HL-60/S4 treated with retinoic acid at 250 ng/mL for 4 days and 3 days (cell line): ENCODE data around the gene MPV17L.
"Not testable (repeated sequence)": the region's sequence is repeated elsewhere in the genome, so short reads cannot be mapped to it uniquely, and the experiment has no call there.

ENCODE experiments used
- in situ Hi-C: fragments of 300-500 bp; cut with MboI; formaldehyde crosslinking; loops from 2 replicates; pipeline ENCODE4 v1.7.0; 2022; ENCODE audit warnings: low sequenced_read_pairs

MPV17L gene

GRCh38 chr16:15450624-15451023 is 55.1 kb downstream of the MPV17L start:
- in situ Hi-C loops: no loop called here

GRCh38 chr16:15451098-15451731 is 55.7 kb downstream of the MPV17L start:
- in situ Hi-C loops: no loop called here

- in situ Hi-C loops: no loop called here
Observed at GRCh38 chr16:15452246-15452855, 56.8 kb downstream of the MPV17L start.

GRCh38 chr16:15453296-15453695 is 57.7 kb downstream of the MPV17L start:
- in situ Hi-C loops: not testable (repeated sequence)

GRCh38 chr16:15454933-15455332 is 59.4 kb downstream of the MPV17L start:
- in situ Hi-C loops: not testable (repeated sequence)

- in situ Hi-C loops: no loop called here
Observed at GRCh38 chr16:15457400-15457799, 61.8 kb downstream of the MPV17L start.

- in situ Hi-C loops: no loop called here
Observed at GRCh38 chr16:15457958-15458357, 62.4 kb downstream of the MPV17L start.

- in situ Hi-C loops: no loop called here
Observed at GRCh38 chr16:15459791-15460190, 64.2 kb downstream of the MPV17L start.

- in situ Hi-C loops: no loop called here
Observed at GRCh38 chr16:15460601-15461000, 65.0 kb downstream of the MPV17L start.

GRCh38 chr16:15461376-15461775 is 65.8 kb downstream of the MPV17L start:
- in situ Hi-C loops: no loop called here
